ENCODE data around the gene ZBTB46. TPM values are rescaled to one million over a fixed set of nuclear protein-coding genes. Genes with fewer than 3 reads are reported as not detected.

The ZBTB46 gene
- total and polyA plus RNA-seq, 10 of the 15 experiments (the other 5 are each of a cell fraction or from before 2014, with no cell fraction given): 0.15 to 0.92 (median 0.34) TPM

GRCh38 chr20:63804308-63804636, 26.8 kb downstream of the ZBTB46 start:
- RAD21 ChIA-PET (ENCODE audit: unreplicated experiment): no interaction called here
- Histone ChIP-seq H3K4me1 (ENCODE audit: control insufficient read depth, insufficient read depth, low read length) (no peaks in the 10 kb centered on the region), H3K36me3 (ENCODE audit: control insufficient read depth in 2 of 2, insufficient read depth in 2 of 2, low read length in 1 of 2) (no peaks in the 10 kb centered on the region), H3K4me2 (ENCODE audit: control insufficient read depth, insufficient read depth) (no peak overlapping the region), H3K27me3 (replicated peaks in 1 of 2; ENCODE audit: control insufficient read depth in 2 of 2, insufficient read depth in 2 of 2, low read length in 1 of 2) (no peaks in the 10 kb centered on the region), H3K4me3 (no peak overlapping the region), H3K79me2 (ENCODE audit: control insufficient read depth, insufficient read depth, low read length) (no peaks in the 10 kb centered on the region), H3K9ac (ENCODE audit: control insufficient read depth, insufficient read depth, low read length) (no peak overlapping the region), H3K9me3 (replicated peaks; ENCODE audit: control insufficient read depth, insufficient read depth, low read length) (no peaks in the 10 kb centered on the region; the same call in 2 of the 3 replicates), H4K20me1 (ENCODE audit: control insufficient read depth, insufficient read depth) (no peaks in the 10 kb centered on the region), H3K27ac (ENCODE audit: control insufficient read depth, insufficient read depth) (no peak overlapping the region), H2AFZ (ENCODE audit: control insufficient read depth, low read depth, low read length) (no peak overlapping the region)
- DNase-seq (ENCODE audit: low read depth, low spot score): no peak
- TF ChIP-seq NFYB (IDR thresholded peaks at IDR 0.05; ENCODE audit: insufficient read depth, low read depth, low read length) (no peak), ZNF24 (IDR thresholded peaks at IDR 0.05) (no peak)
- CTCF ChIA-PET: no interaction called here
- no peak for FAIRE-seq
- no TSS peak for BruUV-seq (replicated peaks)
- POLR2A ChIA-PET: no interaction called here
- no peak; the same call in 2 of the 3 replicates for ATAC-seq
- 66% methylated on average over 7 of the region's 8 CpGs for WGBS (ENCODE audit: insufficient coverage, insufficient replicate concordance, low lambda C conversion rate, missing lambda C conversion rate)
- in situ Hi-C loops (cut with MboI): no loop called here
- intact Hi-C loops (cut with micrococcal nuclease; ENCODE audit: unreplicated experiment): no loop called here
- SMC1A ChIA-PET (ENCODE audit: uncharacterized antibody, unreplicated experiment): interaction anchor here (0.6 kb wide), 1 partner anchor 146 kb away, joined by 3 read pairs; the partner anchor contains the start of gene RTEL1

- SMC1A ChIA-PET (ENCODE audit: uncharacterized antibody, unreplicated experiment): interaction anchor here (1.6 kb wide), 1 partner anchor 40 kb away, joined by 3 read pairs; no protein-coding TSS in a partner anchor
- no peaks in the 10 kb centered on the region for H3K36me3 ChIP-seq (ENCODE audit: control insufficient read depth in 2 of 2, insufficient read depth in 2 of 2, low read length in 1 of 2)
- no peaks in the 10 kb centered on the region for H4K20me1 ChIP-seq (ENCODE audit: control insufficient read depth, insufficient read depth)
- no peaks in the 10 kb centered on the region for H3K79me2 ChIP-seq (ENCODE audit: control insufficient read depth, insufficient read depth, low read length)
- CTCF ChIA-PET: no interaction called here
- H2AFZ ChIP-seq (ENCODE audit: control insufficient read depth, low read depth, low read length): no peak overlapping the region
- no peak overlapping the region for H3K27ac ChIP-seq (ENCODE audit: control insufficient read depth, insufficient read depth)
- intact Hi-C loops (cut with micrococcal nuclease; ENCODE audit: unreplicated experiment) (no loop called here), in situ Hi-C loops (cut with MboI) (no loop called here)
- no TSS peak for BruUV-seq (replicated peaks)
- no peaks in the 10 kb centered on the region; the same call in 2 of the 3 replicates for H3K9me3 ChIP-seq (replicated peaks; ENCODE audit: control insufficient read depth, insufficient read depth, low read length)
- no peak for ATAC-seq
- H3K9ac ChIP-seq (ENCODE audit: control insufficient read depth, insufficient read depth, low read length): no peak overlapping the region
- no peaks in the 10 kb centered on the region for H3K27me3 ChIP-seq (replicated peaks in 1 of 2; ENCODE audit: control insufficient read depth in 2 of 2, insufficient read depth in 2 of 2, low read length in 1 of 2)
- no peaks in the 10 kb centered on the region for H3K4me1 ChIP-seq (ENCODE audit: control insufficient read depth, insufficient read depth, low read length)
- no peak for FAIRE-seq
- 78% methylated on average over 46 of the region's 51 CpGs for WGBS (ENCODE audit: insufficient coverage, insufficient replicate concordance, low lambda C conversion rate, missing lambda C conversion rate)
- H3K4me3 ChIP-seq: no peak overlapping the region
- RAD21 ChIA-PET (ENCODE audit: unreplicated experiment): no interaction called here
- POLR2A ChIA-PET: no interaction called here
- no peak overlapping the region for H3K4me2 ChIP-seq (ENCODE audit: control insufficient read depth, insufficient read depth)
- DNase-seq (ENCODE audit: low read depth, low spot score): no peak
- TF ChIP-seq REST (IDR thresholded peaks at IDR 0.05; ENCODE audit: low read depth, low read length) (no peak), MTA2 (IDR thresholded peaks at IDR 0.05; ENCODE audit: low read depth) (no peak), TCF3 (IDR thresholded peaks at IDR 0.05; ENCODE audit: borderline replicate concordance, insufficient read depth, low read depth, low read length) (no peak), ZNF622 (IDR thresholded peaks at IDR 0.05) (no peak), SP1 (IDR thresholded peaks at IDR 0.05; ENCODE audit: low read depth, low read length) (no peak), PKNOX1 (IDR thresholded peaks at IDR 0.05) (no peak), JUND (IDR thresholded peaks at IDR 0.05; ENCODE audit: low read depth, low read length) (no peak), NR2C2 (IDR thresholded peaks at IDR 0.05; ENCODE audit: borderline replicate concordance, control insufficient read depth, insufficient read length, low read depth) (no peak), TCF12 (IDR thresholded peaks at IDR 0.05; ENCODE audit: low read depth, low read length) (no peak), NFYB (IDR thresholded peaks at IDR 0.05; ENCODE audit: insufficient read depth, low read depth, low read length) (no peak), SMAD1 (IDR thresholded peaks at IDR 0.05; ENCODE audit: low read depth, partially characterized antibody) (no peak)
Observed at GRCh38 chr20:63802469-63803240, 28.4 kb downstream of the ZBTB46 start.

Measured in GM12878 (cell line).